Esophagus (tissue), 2 donors: ENCODE results near the gene NCR3LG1. TPM values are rescaled to one million over a fixed set of nuclear protein-coding genes. Genes with fewer than 3 reads are reported as not detected.

Experiments used
- H3K27ac ChIP-seq, 2 donors: one replicate each; pipeline ENCODE4 v1.5.1; 2013; ENCODE audit warnings: low read depth in 2 of 2, mild to moderate bottlenecking in 2 of 2, inconsistent platforms in 1 of 2, low read length in 1 of 2, moderate library complexity in 1 of 2
- H3K27me3 ChIP-seq, 2 donors: one replicate each; pipeline ENCODE4 v1.6.1; 2013; ENCODE audit warnings: low read length in 2 of 2, control low read depth in 1 of 2, mild to moderate bottlenecking in 1 of 2; ENCODE audit not compliant: insufficient read depth in 2 of 2, control insufficient read depth in 1 of 2
- H3K36me3 ChIP-seq, 2 donors: one replicate each; pipeline ENCODE4 v1.6.1; 2013; ENCODE audit warnings: low read length in 1 of 2; ENCODE audit not compliant: control insufficient read depth in 2 of 2, insufficient read depth in 2 of 2
- H3K4me1 ChIP-seq, 2 donors: one replicate each; pipeline ENCODE4 v1.6.1; 2013; ENCODE audit warnings: low read length in 1 of 2; ENCODE audit not compliant: control insufficient read depth in 2 of 2, insufficient read depth in 2 of 2
- H3K4me3 ChIP-seq, 2 donors: one replicate each; pipeline ENCODE4 v1.5.1; 2013; ENCODE audit warnings: low read length in 2 of 2, mild to moderate bottlenecking in 2 of 2, low read depth in 1 of 2, moderate library complexity in 1 of 2
- H3K9me3 ChIP-seq, 2 donors: one replicate each; pipeline ENCODE4 v1.6.1; 2013; ENCODE audit warnings: mild to moderate bottlenecking in 2 of 2, low read depth in 1 of 2, low read length in 1 of 2, moderate library complexity in 1 of 2; ENCODE audit not compliant: control insufficient read depth in 2 of 2, insufficient read depth in 1 of 2
- WGBS, 2 donors: extraction: QIAGEN DNeasy Blood & Tissue Kit; methylation state at CpG; one replicate each; pipeline ENCODE4 v1.1.7; 2013; 5-methylcytosine and 5-hydroxymethylcytosine counted together
- polyA plus RNA-seq, 2 donors: library from polyadenylated mRNA; stranded (reverse); fragments of 200-250 nt; gene quantifications; one replicate each; pipeline ENCODE4 v1.2.3, GENCODE V29; 2013
- donor health status: healthy with polysubstance abuse.
- donor health status: Bipolar disorder and iron deficiency.

NCR3LG1 gene
- under 1 TPM; 0.71 TPM for polyA plus RNA-seq

GRCh38 chr11:17351510-17352176, at the start of gene NCR3LG1:
NCR3LG1 (plus strand) TSS chr11:17351800; CDS start chr11:17351970, 170 bp downstream.
- Histone ChIP-seq H3K36me3 (no peaks in the 10 kb centered on the region), H3K27ac (peak within 1 kb of the TSS; percentile 30 to 40), H3K9me3 (no peaks in the 10 kb centered on the region), H3K4me1 (no peaks in the 10 kb centered on the region), H3K27me3 (no peaks in the 10 kb centered on the region), H3K4me3 (peak within 1 kb of the TSS; percentile 51 to 55)
- WGBS, 2 donors: 1 to 2% methylated on average over 61 of the region's 61 CpGs

- H3K36me3 ChIP-seq: peaks cover 0 to 6% of the 10 kb centered on the region in 2 donors
- H3K9me3 ChIP-seq: no peaks in the 10 kb centered on the region
- no peaks in the 10 kb centered on the region for H3K4me1 ChIP-seq
- no peak overlapping the region for H3K27ac ChIP-seq
- 91 to 96% methylated on average over 8 of the region's 8 CpGs for WGBS, 2 donors
- H3K4me3 ChIP-seq: no peak overlapping the region
- H3K27me3 ChIP-seq: no peaks in the 10 kb centered on the region
Observed at GRCh38 chr11:17313349-17314231, 38.0 kb upstream of the NCR3LG1 start.

- Histone ChIP-seq H3K36me3 (peaks cover 0 to 6% of the 10 kb centered on the region in 2 donors), H3K4me1 (no peaks in the 10 kb centered on the region), H3K4me3 (no peak overlapping the region), H3K27me3 (no peaks in the 10 kb centered on the region), H3K27ac (no peak overlapping the region), H3K9me3 (no peaks in the 10 kb centered on the region)
- 39 to 65% methylated on average over 1 of the region's 1 CpG for WGBS, 2 donors
Observed at GRCh38 chr11:17314232-17314547, 37.4 kb upstream of the NCR3LG1 start.

GRCh38 chr11:17314904-17315426, 36.6 kb upstream of the NCR3LG1 start:
- H3K4me1 ChIP-seq: no peaks in the 10 kb centered on the region
- H3K27ac ChIP-seq: no peak overlapping the region
- H3K36me3 ChIP-seq: peaks cover 0 to 6% of the 10 kb centered on the region in 2 donors
- 81 to 84% methylated on average over 1 of the region's 1 CpG for WGBS, 2 donors
- no peak overlapping the region for H3K4me3 ChIP-seq
- H3K9me3 ChIP-seq: no peaks in the 10 kb centered on the region
- no peaks in the 10 kb centered on the region for H3K27me3 ChIP-seq

- Histone ChIP-seq H3K36me3 (peaks cover 7 to 14% of the 10 kb centered on the region in 2 donors), H3K9me3 (no peaks in the 10 kb centered on the region), H3K4me3 (no peak overlapping the region), H3K4me1 (no peaks in the 10 kb centered on the region), H3K27me3 (no peaks in the 10 kb centered on the region), H3K27ac (no peak overlapping the region)
- 90 to 98% methylated on average over 5 of the region's 5 CpGs for WGBS, 2 donors
Observed at GRCh38 chr11:17328871-17329494, 22.6 kb upstream of the NCR3LG1 start.

GRCh38 chr11:17331669-17332068, 19.9 kb upstream of the NCR3LG1 start:
- Histone ChIP-seq H3K36me3 (peaks cover 7 to 14% of the 10 kb centered on the region in 2 donors), H3K27me3 (no peaks in the 10 kb centered on the region), H3K27ac (no peak overlapping the region), H3K4me3 (no peak overlapping the region), H3K4me1 (no peaks in the 10 kb centered on the region), H3K9me3 (no peaks in the 10 kb centered on the region)
- 55 to 69% methylated on average over 2 of the region's 2 CpGs for WGBS, 2 donors

- H3K4me3 ChIP-seq: no peak overlapping the region
- H3K27ac ChIP-seq: no peak overlapping the region
- H3K9me3 ChIP-seq: no peaks in the 10 kb centered on the region
- no peaks in the 10 kb centered on the region for H3K4me1 ChIP-seq
- WGBS, 2 donors: 78 to 80% methylated on average over 4 of the region's 4 CpGs
- no peaks in the 10 kb centered on the region for H3K27me3 ChIP-seq
- H3K36me3 ChIP-seq: peaks cover 0 to 10% of the 10 kb centered on the region in 2 donors
Observed at GRCh38 chr11:17333799-17334586, 17.6 kb upstream of the NCR3LG1 start.

GRCh38 chr11:17343257-17343656, 8.3 kb upstream of the NCR3LG1 start:
- Histone ChIP-seq H3K27ac (no peak overlapping the region), H3K4me3 (no peak overlapping the region), H3K4me1 (no peaks in the 10 kb centered on the region), H3K36me3 (no peaks in the 10 kb centered on the region), H3K27me3 (no peaks in the 10 kb centered on the region), H3K9me3 (no peaks in the 10 kb centered on the region)
- WGBS, 2 donors: 95 to 99% methylated on average over 2 of the region's 2 CpGs

- Histone ChIP-seq H3K36me3 (no peaks in the 10 kb centered on the region), H3K27ac (no peak overlapping the region), H3K4me3 (no peak overlapping the region)
Observed at GRCh38 chr11:17343907-17344306, 7.7 kb upstream of the NCR3LG1 start.

More at GRCh38 chr11:17343907-17344306, 7.7 kb upstream of the NCR3LG1 start:
- Histone ChIP-seq H3K27me3 (no peaks in the 10 kb centered on the region), H3K4me1 (no peaks in the 10 kb centered on the region), H3K9me3 (no peaks in the 10 kb centered on the region)
- 81 to 90% methylated on average over 1 of the region's 1 CpG for WGBS, 2 donors
